GM19468 (cell line): Measurements from ENCODE around the gene ZNF860.

Experiments
- ATAC-seq: cut with Tn5 transposase; IDR thresholded peaks from one replicate; pipeline ENCODE4 v1.9.1; 2021; ENCODE audit warnings: mild to moderate bottlenecking, moderate library complexity, moderate number of reproducible peaks; ENCODE audit not compliant: unreplicated experiment; ENCODE audit errors: extremely low read depth

Gene ZNF860

GRCh38 chr3:31981206-31982181, at the start of gene ZNF860, which contains the start of gene OSBPL10:
Gene ZNF860, plus strand, starts transcription at chr3:31981750. Its CDS starts 7,330 bp downstream, at chr3:31989080.
Gene OSBPL10, minus strand, starts transcription at chr3:31981262. Its CDS starts 83 bp downstream, at chr3:31981179.
- ATAC-seq = no peak

DNA sequence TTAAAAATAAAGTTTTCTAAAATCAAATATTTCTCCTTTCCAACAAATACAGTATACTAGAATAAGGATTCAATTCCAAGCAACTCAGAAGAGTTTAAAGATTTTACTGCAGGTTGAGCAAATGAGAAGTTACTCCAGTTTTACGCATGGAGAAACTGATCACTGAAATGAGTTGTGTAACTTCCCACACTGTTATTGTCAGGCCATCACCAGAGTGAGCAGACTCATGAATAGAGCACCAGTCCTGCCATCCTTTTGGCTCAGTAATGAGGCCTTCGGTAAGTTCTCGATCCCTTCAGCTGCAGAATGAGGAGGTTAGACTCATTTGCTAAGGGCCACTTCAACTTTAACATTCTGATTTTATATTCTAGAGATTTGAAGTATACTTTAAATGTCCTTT, 48.6 kb upstream of the ZNF860 start:
- no peak for ATAC-seq

DNA sequence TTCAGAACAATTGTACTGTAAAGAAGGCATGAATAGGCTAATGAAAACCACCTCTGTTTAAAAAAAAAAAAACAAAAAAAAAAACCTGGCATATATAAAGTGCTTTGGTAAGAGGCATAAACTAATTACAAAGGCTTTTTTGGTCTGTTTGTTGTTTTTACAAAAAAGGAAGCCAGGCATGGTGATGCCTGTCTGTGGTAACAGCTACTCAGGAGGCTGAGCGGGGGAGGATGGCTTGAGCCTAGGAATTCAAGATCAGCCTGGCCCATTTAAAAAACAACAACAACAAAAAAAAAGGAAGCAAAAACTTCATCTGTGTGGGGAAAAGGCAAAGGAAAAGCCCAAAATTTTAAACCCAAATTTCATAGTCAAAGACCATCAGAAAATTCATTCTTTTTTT, 47.5 kb upstream of the ZNF860 start:
- ATAC-seq = no peak

GRCh38 chr3:31934866-31935265, 46.7 kb upstream of the ZNF860 start:
- ATAC-seq = no peak

DNA sequence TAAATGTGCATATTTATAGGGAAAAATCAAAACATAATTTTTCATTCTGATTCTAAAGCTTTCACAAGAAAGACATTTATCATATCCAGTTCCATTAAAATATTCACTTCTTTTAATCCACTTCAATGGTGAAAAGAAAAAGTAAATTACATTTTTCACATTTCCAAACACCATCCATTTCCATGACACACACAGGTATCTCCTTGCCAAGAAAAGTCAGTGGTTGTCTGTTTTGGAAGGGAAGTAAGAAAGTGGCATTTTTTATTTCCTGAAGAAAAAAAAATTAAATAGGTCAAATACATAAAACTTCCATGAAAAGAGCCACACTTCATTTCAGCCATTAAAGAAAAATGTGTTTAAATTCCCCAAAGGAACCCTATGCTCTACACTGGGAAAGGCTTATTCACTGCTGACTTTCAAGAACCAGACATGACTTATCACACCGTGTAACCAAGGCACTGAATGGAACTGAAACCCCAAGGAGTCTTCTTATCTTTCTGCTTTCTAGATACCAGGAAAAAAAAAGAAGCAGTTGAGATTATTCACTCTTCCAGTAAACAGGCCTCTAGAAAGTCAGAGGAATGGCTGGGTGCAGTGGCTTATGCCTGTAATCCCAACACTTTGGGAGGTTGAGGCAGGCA, 45.0 kb upstream of the ZNF860 start:
- no peak for ATAC-seq

DNA sequence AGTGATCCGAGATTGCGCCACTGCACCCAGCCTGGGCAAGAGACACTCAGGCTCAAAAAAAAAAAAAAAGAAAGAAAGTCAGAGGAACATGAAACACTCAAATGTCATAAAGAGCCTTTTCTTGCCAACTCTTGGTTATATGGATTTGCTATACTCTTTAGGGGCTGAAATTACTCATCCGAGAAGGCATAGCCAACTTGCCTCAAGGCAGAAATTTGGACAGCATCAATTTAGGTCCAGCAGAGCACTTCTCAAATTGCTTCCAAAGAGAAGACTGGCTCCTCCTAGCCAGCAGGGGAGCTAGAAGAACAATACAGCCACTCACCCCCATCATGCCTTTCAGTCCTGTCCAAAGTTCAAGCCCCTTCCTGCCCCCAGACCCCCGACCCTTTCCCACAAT, 44.3 kb upstream of the ZNF860 start:
- no peak for ATAC-seq

- no peak for ATAC-seq
Measured at GRCh38 chr3:31942446-31942845, 39.1 kb upstream of the ZNF860 start.

GRCh38 chr3:31943041-31943440, 38.5 kb upstream of the ZNF860 start:
- no peak for ATAC-seq

DNA sequence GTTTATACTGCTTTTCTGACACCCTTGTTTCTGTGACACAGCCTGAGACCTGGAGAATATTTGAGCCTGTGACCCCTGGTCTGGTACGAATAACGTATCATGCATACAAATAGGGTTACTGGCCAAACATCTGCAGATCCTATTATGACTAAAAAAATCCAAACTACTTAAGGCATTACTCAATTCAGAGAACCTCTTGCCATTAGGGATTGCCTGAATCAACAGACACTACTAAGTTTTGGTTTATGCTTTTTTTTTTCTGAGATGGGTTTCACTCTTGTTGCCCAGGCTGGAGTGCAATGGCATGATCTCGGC, 35.9 kb upstream of the ZNF860 start:
- no peak for ATAC-seq

DNA sequence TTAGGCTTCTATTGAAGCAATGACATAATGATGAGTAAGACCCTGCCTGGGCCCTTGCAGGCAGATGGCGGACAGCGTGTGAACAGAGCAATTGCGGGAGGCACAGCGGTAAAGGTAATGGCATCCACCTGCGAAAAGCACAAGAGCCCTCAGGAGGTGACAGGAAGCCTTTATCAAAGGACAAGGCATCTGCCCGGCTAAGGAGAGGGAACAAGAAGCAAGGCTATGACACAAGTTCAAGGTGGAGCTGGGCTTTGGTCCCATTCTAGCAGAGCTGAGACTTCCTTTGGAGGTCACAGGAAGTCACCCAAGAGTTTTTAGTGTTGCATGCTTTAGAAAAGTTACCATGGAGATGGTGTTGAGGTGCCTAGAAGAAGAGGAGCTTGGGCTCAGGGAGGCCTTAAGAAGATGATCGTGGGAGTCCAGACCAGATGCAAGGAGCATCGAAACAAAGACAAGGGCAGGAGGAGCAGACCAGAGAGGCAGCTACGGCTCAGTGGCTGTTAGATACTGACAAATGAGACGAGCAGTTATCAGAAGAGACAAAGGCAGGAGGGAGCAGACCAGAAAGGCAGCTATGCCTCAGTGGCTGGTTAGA, 35.0 kb upstream of the ZNF860 start:
- ATAC-seq = no peak

GRCh38 chr3:31947162-31947561, 34.4 kb upstream of the ZNF860 start:
- no peak for ATAC-seq

DNA sequence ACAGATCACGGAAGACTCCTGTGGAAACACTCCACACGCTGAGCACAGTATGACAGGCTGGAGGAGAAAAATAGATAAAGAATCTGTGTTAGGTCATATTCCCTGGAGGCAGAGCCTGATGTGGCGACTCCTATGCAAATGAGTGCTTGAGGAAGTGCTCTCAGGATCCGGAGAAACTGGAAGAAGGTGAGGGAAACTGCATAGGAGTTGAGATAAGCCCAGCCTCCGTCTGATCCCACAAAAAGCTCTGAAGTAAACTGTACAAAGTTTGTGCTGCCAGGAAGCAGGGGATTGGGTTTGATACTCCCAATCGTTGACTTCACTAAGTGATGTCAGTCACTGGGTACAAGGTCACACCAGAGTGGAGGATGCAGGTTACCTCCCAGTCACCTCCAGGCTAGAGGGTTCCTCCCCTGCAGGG, 33.9 kb upstream of the ZNF860 start:
- ATAC-seq = no peak

- no peak for ATAC-seq
Measured at GRCh38 chr3:31948280-31948679, 33.3 kb upstream of the ZNF860 start.

DNA sequence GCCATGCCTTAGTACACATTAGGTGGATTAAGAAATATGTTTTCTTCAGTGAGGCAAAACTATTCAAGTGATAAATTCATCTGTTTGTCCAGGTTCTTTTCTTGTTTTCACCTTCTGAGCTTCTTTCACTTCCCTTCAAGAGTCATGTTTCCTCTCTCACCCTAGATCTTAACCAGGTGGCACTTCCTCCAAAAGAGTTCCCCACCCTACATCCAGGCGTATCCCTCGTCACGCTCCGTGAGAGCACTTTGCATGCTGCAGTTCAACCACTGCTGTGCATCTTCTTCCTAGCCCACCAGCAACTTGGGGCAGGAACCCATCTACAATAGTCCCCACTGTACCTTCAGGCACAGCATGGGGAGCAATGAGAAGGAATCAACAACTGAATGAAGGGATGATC, 29.3 kb upstream of the ZNF860 start:
- peak; percentile 79 for ATAC-seq

GRCh38 chr3:31953091-31953490, 28.5 kb upstream of the ZNF860 start:
- ATAC-seq = no peak

GRCh38 chr3:31953636-31954035, 27.9 kb upstream of the ZNF860 start:
- no peak for ATAC-seq

DNA sequence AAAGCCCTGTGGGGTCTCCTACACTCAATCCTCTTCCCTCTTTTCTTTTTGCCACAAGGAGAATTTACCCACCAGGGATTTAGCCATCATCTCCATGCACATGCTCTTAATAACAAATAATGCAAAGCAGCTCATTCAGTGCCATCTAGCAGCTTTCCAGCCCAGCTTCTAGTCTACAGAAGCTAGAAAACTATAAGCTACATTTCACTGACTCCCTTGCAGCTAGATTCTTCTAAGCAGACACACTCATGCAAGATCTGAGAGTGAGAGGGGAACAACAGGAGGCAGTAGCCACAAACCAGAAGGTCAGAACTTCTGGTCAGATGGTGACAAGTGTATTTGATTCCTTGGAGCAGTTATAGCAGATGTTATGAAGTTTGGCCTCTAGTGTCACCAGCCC, 26.0 kb upstream of the ZNF860 start:
- no peak for ATAC-seq

- ATAC-seq = no peak
Measured at GRCh38 chr3:31957106-31957505, 24.4 kb upstream of the ZNF860 start.

DNA sequence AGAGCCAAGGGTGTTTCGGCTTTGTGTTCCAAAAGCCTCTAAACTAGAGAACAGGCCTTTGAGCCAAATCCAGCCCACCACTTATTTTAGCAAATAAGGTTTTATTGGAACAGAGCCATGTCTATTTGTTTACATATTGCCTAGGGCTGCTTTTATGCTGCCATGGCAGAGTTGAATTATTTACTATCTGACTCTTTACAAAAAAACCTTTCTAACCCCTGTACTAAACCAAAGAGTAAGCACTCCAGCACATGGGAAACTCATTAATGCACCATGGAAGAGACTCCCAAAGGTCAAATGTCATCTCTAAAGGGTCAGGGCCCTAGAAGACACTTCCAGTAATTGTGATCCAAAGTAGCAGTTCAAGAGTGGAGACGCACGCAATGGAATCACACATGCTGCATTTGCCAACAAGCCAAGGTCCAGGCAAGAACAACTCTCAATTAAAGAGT, 22.8 kb upstream of the ZNF860 start:
- no peak for ATAC-seq

- no peak for ATAC-seq
Measured at GRCh38 chr3:31959251-31959650, 22.3 kb upstream of the ZNF860 start.
